Lung (tissue), 12 donors: ENCODE measurements around the gene DESI2. TPM values are rescaled to one million over a fixed set of nuclear protein-coding genes. Genes with fewer than 3 reads are reported as not detected.
A peak's percentile ranks its signal among the peaks of the same experiment; 100 is the strongest.

Experiments
- ATAC-seq: fragments of 200-7000 bp; cut with Tn5 transposase; one replicate; pipeline ENCODE4 v1.9.1; 2020; ENCODE audit warnings: moderate number of reproducible peaks; ENCODE audit not compliant: insufficient read depth, low FRiP score
- DNase-seq, 3 donors: peaks; one replicate each; pipeline ENCODE4 v3.0.0-alpha.2; 2013 to 2017
- H3K27ac ChIP-seq, 2 donors: one replicate each; pipeline ENCODE4 v1.5.1; 2013; ENCODE audit warnings: mild to moderate bottlenecking in 2 of 2, moderate library complexity in 2 of 2, control low read depth in 1 of 2, inconsistent platforms in 1 of 2, low read depth in 1 of 2, low read length in 1 of 2
- H3K27me3 ChIP-seq, 3 donors: one replicate each; pipeline ENCODE4 v1.5.1; 2013; ENCODE audit warnings: low read length in 2 of 3; ENCODE audit not compliant: control insufficient read depth in 3 of 3, insufficient read depth in 3 of 3
- H3K36me3 ChIP-seq, 4 donors: one replicate each; pipeline ENCODE4 v1.5.1; 2013; ENCODE audit warnings: low read length in 4 of 4, mild to moderate bottlenecking in 1 of 4, moderate library complexity in 1 of 4; ENCODE audit not compliant: control insufficient read depth in 4 of 4, insufficient read depth in 4 of 4
- H3K4me1 ChIP-seq, 5 donors: one replicate each; pipeline ENCODE4 v1.5.1; 2013; ENCODE audit warnings: low read length in 5 of 5, mild to moderate bottlenecking in 2 of 5, moderate library complexity in 1 of 5; ENCODE audit not compliant: control insufficient read depth in 5 of 5, insufficient read depth in 5 of 5
- H3K4me3 ChIP-seq: one replicate; pipeline ENCODE4 v1.5.1; 2013; ENCODE audit warnings: mild to moderate bottlenecking, control low read depth, moderate library complexity
- H3K9ac ChIP-seq, 2 donors: one replicate each; pipeline ENCODE4 v1.5.1; 2013; ENCODE audit warnings: low read length in 2 of 2, control low read depth in 1 of 2; ENCODE audit not compliant: insufficient read depth in 1 of 2
- H3K9me3 ChIP-seq, 4 donors: one replicate each; pipeline ENCODE4 v1.5.1; 2013; ENCODE audit warnings: low read length in 3 of 4, mild to moderate bottlenecking in 1 of 4, moderate library complexity in 1 of 4; ENCODE audit not compliant: control insufficient read depth in 4 of 4, insufficient read depth in 3 of 4
- WGBS, 2 donors: extraction: QIAGEN DNeasy Blood & Tissue Kit; methylation state at CpG; one replicate each; pipeline ENCODE4 v1.1.7; 2013; 5-methylcytosine and 5-hydroxymethylcytosine counted together
- polyA plus RNA-seq, 2 donors: library from polyadenylated mRNA; stranded (reverse); fragments of 200-250 nt; gene quantifications; one replicate each; pipeline ENCODE4 v1.2.1, GENCODE V29; 2013
- total RNA-seq, 2 donors: library from RNA; depleted of rRNA in 1 of 2; stranded (reverse); fragments of >200 nt in 1 of 2; gene quantifications; one replicate each; pipeline ENCODE4 v1.2.1, GENCODE V29; 2014 to 2021
- TF ChIP-seq, protein P1 (sequence below): IDR thresholded peaks from 2 replicates; pipeline ENCODE4 v1.5.1; 2012; ENCODE audit warnings: mild to moderate bottlenecking; ENCODE audit errors: control extremely low read depth, extremely low read depth
- donor health status: control.
- donor health status: control.
- donor health status: Bipolar disorder and iron deficiency.
- donor health status: healthy.
- donor health status: DM: yes; HTN: yes; CAD: no.

DESI2 gene
- total and polyA plus RNA-seq, 4 donors, result 17.1 to 142 (median 35.0) TPM

DNA sequence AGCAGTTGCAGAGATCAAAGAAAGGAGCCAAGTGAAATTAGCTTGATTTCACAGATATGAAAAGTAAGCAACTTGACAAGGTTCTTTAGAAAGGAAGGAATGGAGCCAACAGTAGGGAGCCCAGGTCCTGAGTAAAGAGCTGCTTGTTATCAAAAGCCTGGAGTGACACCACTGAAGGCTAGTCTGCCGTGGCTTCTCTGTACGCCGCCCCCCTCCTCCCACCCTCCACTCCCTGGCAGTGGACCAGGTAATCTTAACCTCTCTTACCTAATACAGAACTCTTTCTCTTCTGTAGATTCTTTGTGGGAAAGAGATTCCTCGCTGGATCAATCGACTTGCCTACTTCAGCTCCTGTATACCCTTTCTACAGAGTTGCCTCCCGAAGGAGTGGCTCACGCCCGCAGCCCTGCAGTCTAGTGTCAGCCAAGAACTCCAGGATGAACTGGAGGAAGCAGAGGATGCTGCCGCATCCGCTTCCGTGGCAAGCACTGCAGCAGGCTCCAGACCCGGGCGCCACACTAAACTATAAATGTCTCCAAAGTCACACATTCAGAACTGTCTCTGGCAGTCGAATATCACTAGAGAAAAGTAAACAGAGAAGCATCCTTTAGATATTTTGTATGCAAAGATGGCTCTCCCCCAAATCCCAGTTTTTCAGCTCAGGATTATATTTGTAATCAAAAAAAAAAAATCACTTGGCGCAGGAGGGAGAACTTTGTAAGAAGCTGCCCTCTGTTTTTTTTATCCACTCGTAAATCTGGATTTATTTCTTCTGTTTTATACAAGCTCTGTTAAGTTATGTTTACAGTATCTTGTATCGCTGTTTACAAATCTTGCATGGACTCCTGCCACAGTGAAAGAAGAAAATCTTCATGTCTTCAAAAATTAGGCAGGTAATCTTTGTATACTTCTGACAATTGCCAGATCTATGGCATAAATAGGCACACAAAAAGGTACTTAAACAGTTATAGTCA, 52.6 kb downstream of the DESI2 start:
- Histone ChIP-seq H3K4me1 (peaks cover 0 to 6% (median 2%) of the 10 kb centered on the region in 5 donors), H3K36me3 (peaks cover 8 to 12% (median 10%) of the 10 kb centered on the region in 4 donors), H3K27ac (no peak overlapping the region), H3K27me3 (no peaks in the 10 kb centered on the region), H3K4me3 (no peak overlapping the region), H3K9me3 (no peaks in the 10 kb centered on the region), H3K9ac (no peak overlapping the region)
- DNase-seq (peak; percentile 29 to 80 (median 55)), ATAC-seq (peak; percentile 24)
- 53 to 75% methylated on average over 17 of the region's 17 CpGs for WGBS, 2 donors
- TF ChIP-seq, protein P1, sequence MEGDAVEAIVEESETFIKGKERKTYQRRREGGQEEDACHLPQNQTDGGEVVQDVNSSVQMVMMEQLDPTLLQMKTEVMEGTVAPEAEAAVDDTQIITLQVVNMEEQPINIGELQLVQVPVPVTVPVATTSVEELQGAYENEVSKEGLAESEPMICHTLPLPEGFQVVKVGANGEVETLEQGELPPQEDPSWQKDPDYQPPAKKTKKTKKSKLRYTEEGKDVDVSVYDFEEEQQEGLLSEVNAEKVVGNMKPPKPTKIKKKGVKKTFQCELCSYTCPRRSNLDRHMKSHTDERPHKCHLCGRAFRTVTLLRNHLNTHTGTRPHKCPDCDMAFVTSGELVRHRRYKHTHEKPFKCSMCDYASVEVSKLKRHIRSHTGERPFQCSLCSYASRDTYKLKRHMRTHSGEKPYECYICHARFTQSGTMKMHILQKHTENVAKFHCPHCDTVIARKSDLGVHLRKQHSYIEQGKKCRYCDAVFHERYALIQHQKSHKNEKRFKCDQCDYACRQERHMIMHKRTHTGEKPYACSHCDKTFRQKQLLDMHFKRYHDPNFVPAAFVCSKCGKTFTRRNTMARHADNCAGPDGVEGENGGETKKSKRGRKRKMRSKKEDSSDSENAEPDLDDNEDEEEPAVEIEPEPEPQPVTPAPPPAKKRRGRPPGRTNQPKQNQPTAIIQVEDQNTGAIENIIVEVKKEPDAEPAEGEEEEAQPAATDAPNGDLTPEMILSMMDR, result no peak

DNA sequence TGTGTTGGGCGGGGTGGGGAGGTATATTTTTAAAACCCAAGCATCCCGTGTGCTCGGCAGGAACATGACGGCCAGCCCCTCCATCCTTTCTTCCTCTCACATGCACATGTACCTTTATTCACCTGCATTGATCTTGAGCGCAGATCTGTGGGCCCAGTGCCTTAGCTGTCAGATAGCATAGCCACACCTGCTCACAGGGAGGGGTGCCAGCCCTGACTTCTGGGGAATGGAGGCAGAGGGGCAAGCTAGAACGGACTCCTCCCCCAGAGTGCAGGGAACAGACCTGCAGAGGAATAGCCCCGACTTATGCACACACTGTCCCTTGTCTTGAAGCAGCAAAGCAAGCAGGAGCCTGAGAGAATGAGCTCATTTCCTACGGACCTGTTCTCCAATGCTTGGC, 56.1 kb downstream of the DESI2 start:
- Histone ChIP-seq H3K27ac (no peak overlapping the region), H3K4me3 (no peak overlapping the region), H3K9me3 (no peaks in the 10 kb centered on the region), H3K27me3 (no peaks in the 10 kb centered on the region), H3K9ac (no peak overlapping the region), H3K4me1 (peaks cover 0 to 10% (median 2%) of the 10 kb centered on the region in 5 donors), H3K36me3 (peaks cover 0 to 8% (median under 1%) of the 10 kb centered on the region in 4 donors)
- TF ChIP-seq, protein P1, result no peak
- 88 to 91% methylated on average over 8 of the region's 8 CpGs for WGBS, 2 donors
- no peak for ATAC-seq
- no peak for DNase-seq

DNA sequence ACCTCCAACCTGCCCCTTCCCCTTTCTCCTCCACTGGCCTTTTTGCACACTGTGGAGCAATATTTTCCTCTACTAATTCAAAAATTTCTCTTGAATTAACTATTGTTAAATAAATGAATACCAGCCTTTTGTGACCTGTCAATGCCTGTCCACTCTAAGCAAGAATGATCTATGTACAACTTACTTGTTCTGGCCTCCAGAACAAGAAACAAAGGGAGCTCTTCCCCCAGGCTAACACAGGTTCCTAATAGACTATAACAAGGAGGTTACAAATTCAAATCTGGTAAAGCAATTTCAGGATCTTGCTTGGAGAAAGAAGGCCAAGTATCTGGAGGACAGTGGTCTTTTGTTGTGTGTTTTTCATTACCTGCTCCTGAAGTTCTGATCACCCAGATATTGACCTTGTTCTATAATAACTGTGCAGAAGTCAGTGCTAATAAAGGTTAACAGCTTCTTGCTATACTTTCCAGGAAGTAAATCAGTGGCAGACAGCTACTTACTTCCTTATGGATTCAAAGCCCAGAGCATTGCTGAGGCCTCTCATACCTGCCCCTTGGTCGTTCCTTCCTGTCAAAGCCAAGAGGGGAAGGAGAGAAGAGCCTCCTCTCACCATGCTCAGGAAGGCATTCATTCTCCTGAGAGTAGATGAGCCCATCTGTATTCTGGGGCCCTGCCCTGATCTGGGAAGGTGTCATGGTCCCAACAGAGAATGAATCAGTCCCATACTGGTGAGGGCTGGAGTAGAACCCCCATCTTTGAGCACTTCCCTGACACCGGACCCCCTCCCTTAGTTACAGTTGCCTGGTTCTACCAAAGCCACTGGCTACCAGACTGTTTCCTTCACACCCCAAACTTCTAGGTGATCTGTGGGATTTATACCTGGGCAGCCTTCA, 56.8 kb downstream of the DESI2 start:
- TF ChIP-seq, protein P1, result no peak
- Histone ChIP-seq H3K27me3 (no peaks in the 10 kb centered on the region), H3K36me3 (peaks cover 0 to 8% (median under 1%) of the 10 kb centered on the region in 4 donors), H3K9ac (no peak overlapping the region), H3K4me3 (no peak overlapping the region), H3K4me1 (peaks cover 0 to 10% (median 1%) of the 10 kb centered on the region in 5 donors), H3K27ac (no peak overlapping the region), H3K9me3 (no peaks in the 10 kb centered on the region)
- WGBS, 2 donors, result 26 to 63% methylated on average over 2 of the region's 2 CpGs
- no peak for DNase-seq
- ATAC-seq, result no peak
